ENCODE results near the gene ANKS1A.
"Not testable (repeated sequence)": the region's sequence is repeated elsewhere in the genome, so short reads cannot be mapped to it uniquely, and the experiment has no call there.

Gene ANKS1A

GRCh38 chr6:34884996-34885395 is 4.1 kb upstream of the ANKS1A start:
- DNase-seq = no peak

GRCh38 chr6:34885837-34886236 is 3.2 kb upstream of the ANKS1A start:
- DNase-seq = not testable (repeated sequence)

DNA sequence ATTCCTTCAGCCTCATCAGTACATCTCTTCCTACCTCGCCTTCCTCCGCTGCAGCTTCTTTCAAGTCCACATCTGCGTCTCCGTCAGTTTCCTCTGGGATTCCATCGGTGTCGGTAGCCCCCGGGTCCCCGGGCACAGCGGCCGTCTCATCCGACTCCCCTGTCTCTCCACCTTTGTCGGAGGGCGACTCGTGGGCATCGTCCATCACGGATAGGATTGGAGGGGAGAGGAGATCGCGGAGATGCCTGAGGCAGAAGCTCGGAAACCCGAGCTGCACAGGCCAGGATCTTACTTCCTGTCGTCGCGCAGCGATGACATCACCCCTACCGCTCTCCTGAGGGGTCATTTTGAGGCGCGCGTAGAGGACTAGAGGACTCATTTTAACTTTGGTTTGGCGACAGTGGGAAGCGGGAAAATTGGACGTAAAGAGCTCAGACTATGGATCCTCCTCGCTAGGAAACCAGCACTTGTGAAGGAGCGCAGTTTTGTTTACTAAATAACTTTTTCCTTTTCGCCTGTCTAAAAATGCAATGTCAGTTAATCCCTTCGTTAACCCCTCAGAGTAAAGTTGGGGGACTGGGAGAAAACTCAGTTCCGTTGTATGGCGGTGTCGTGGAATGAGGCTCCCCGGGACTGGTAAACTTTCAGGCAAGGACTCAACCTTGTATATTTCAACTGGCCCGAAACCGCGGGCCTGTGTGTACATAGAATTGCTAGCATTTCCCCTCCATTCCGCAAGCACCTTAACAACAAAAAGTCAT is 1.1 kb upstream of the ANKS1A start, which contains the start of gene TAF11:
TSS of gene TAF11 (minus strand) at position 290 of the 761 bp plus-strand sequence. CDS start at position 205, 85 bp downstream.
- DNase-seq = peak; percentile 89 to 90

DNA sequence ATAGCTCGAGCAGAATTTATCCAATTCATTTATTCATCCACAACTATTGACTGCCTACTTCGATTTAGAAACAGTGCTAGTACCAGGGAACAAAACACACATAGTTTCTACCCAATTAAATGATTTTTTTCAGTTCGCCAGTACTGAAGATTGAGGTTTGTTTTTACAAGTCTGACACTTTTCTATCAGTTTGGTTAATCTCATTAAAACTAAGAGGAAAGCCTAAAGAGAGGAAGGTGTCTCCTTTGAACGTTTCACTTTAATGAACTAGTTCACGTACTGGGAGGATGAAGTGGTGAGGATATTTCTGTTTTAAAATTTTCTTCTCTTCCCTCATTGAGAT is 570 bp upstream of the ANKS1A start:
- DNase-seq = no peak

DNA sequence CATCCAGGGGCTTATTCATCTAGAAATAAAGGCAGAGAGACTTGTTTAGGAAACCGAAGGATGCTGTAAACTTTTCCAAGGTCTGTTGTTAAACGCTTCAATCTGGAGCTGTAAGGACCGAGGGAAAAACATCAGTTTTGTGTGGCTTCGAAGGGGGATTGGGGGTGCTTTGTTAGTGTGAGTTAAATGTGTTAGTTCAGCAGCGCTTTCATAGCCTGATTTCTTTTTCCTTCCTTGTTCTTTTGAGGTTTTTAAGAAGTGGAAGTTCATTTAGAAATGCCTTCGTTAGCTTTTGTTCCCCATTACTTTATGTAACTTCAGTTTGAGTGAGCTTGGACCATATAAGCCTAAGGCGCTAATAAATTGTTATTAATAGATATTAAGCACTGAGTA is 1.5 kb downstream of the ANKS1A start:
- DNase-seq = no peak

DNA sequence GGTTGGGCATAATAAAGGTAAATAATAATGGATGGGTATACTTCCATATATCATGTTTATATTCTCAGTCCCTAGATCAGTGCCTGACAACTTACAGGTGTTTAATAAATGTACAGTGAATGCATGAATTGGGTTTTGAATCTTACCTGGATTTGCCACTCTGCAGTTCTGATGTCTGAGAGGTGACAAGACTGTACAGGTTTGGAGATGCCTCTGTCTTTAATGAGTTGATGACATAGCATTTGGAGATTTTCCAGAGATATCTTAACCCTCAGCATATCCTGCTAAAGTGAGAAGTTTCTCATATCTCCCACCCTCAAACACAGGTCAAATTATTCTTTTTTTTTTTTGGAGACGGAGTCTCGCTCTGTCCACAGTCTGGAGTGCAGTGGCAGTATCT is 2.2 kb downstream of the ANKS1A start:
- DNase-seq = no peak

DNA sequence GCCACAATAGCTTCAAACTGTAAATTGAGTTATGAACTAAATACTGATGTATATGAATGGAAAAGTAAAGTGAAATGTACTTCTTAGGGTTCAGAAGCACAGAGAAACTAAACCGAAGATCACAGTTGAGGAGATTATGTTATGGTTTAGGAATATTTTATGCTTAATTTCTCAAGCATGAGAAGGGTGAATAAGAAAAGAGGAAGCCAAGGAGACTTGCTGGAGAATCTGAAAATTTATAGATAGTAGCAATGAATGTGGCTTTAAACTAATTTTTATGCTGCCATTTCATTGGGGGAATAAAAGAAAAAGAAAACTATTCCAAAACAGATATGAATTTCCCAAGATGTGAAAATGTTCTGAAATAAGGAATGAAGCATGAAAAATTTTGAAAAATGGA is 5.6 kb downstream of the ANKS1A start:
- DNase-seq = no peak

- no peak for DNase-seq
These were observed 8.1 kb downstream of the ANKS1A start for GRCh38 chr6:34897130-34897529.

DNA sequence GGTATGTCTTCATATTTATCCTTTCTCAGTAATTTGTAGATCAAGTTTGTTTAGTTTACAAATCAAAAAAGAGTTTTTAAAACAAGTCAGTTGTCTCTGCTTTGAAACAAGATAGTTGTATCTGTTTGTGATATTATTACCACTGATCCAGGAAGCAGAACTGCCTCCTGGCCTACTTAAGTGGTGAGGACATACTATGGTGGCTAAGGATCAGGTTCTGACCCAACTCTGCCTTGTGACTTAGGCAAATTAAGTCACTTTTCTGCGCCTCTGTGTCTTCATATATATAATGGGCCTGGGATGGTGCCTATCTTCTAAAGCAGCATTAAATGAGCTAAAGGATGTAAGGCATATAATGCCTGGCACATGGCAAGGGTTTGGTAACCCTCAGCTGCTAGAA is 8.7 kb downstream of the ANKS1A start:
- DNase-seq = no peak

DNA sequence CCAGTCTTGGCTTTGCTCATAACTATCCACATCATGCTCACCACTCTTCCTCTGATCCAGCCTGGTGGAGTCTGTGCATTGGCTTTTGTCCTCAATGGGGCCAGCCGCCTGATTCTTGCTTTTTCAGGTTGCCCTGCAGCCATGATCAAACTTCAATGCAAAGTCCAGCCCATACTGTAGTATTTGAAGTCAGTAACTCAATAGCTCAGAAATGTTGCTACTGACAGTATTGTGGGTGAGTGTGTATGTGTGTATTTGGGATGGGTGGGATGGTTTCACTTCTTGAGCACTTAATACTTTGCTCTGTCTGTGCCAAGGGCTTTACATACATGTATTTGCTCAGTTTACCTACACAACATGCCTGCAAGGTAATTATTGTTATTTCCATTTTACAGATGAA is 10.7 kb downstream of the ANKS1A start:
- DNase-seq = not testable (repeated sequence)

DNA sequence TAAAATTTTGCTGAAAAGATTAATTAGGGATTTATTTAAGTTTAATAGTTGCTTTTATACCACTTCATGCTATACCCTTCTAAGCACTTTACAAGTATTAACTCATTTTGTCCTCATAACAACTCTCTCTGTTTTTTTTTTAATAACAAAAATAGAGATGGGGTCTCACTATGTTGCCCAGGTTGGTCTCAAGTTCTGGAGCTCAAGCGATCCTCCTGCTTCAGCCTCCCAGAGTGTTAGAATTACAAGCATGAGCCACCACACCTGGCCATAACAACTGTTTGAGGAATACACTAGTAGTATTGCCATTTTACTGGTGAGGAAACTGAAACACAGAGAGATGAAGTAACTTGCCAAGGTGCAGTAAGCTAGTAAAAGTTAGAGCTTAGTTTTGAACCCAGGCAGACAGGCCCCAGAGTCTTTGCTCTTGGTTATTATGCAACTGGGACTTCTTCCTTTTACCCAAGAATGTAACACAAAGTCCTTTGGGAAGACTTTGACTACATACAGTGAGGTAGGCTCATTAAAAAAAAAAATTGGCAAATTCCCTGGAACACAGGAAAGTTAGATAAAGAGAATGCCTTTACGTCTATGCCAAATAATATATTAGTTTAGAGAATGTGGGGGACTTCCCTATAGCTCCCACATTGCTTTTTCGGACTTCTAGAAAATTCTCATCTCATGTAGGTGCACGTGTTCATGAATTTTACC is 11.4 kb downstream of the ANKS1A start:
- DNase-seq = no peak

DNA sequence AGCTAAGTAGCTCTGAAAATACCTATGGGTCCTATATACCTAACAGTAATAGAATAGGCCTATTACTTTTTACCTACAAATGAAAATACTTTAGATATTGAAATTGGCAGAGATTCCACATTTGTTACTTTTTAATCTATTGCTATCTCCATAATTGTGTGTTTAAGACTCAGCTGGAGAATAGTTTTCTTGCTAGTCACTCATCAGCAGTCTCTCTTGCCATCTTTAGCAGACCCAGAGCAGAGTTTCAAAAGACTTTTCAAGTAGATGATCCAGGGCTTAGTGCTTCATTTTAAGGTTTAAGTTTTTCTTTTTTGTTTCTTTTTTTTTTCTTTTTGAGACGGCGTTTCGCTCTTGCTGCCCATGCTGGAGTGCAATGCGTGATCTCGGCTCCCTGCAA is 12.9 kb downstream of the ANKS1A start:
- no peak for DNase-seq

GRCh38 chr6:34904990-34905613 is 16.0 kb downstream of the ANKS1A start:
- DNase-seq = no peak

GRCh38 chr6:34906826-34907225 is 17.8 kb downstream of the ANKS1A start:
- DNase-seq = no peak

DNA sequence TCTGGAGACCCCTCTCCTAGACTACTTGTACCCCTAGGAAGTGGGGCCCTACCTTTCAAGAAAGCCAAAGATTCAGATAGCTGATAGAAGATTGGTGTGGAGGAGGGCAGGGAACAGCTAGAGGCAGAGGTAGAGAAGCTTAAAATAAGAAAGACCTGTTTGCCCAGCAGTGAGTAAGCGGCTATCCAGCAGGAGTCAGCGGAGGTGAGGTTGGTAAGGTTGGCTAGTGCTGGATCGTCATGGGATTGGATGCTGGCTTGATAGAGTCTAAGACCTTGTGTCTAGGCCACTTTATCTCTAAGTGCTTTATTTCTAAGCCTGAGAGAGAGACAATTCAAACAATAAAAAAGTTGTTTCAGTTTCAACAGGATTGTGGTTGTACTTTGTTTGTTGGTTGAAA is 19.1 kb downstream of the ANKS1A start:
- no peak for DNase-seq

DNA sequence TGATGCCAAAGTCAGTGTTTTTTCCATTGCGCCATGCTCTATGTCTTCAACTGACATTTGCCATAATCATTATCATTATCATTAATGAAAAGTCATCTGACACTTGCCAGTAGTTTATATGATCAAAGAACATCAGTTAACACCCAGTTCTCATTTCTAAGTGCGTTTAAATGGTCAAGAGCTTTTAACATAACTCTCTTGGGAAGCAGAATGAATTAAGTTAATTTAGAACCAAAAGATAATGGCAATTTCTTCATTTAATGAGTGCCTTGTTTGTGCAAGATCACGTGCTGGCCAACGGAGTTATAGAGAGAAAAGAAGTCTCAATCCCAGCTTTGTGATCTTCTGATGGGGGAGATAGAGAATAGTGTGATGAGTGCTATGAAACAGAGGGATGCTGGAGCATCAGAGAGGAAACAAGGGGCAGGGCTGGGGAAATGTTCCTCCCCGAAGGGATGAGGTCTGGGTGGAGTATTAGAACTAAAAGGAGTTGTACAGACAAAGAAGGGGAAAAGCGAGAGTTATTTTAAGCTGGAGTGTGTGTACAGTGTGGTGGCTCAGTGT is 20.3 kb downstream of the ANKS1A start:
- no peak for DNase-seq

DNA sequence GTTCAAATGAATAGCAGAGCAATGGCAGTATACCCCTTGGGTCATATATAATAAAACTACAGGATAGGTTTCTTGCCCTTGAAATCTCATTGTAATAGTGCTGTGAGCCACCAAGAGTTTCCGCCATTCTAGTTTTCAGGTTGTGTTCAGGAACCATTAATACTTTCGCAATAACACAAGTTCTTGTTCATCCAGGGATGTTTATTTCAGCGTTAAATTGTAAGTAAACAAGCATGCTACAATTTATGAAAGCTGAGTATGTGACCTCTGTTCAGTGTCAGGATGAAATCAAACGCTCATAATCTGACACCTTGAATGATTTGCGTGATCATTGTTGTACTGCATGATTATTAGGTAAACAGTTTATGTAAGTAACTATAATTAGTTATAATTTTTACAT is 22.8 kb downstream of the ANKS1A start:
- no peak for DNase-seq

GRCh38 chr6:34912715-34913464 is 23.8 kb downstream of the ANKS1A start:
- peak; percentile 2 to 43 for DNase-seq

DNA sequence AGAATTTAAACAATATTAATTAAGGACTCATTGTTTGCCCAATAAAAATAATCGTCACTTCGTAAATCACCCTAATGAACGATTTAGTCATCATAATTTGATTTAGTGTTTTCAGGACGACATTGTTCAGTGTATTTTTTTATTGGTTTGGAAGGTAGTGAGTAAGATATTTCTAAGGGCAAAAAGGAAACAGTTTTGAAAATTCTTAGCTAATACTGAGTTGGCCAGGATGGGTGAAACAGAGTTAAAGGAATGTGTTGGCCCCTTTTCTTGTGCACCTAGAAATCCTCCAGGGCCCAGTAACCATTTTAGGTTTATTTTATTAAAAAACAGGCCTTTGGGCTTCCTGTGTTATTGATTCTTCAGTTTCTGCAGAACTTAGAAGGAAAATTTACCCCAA is 25.3 kb downstream of the ANKS1A start:
- no peak for DNase-seq

DNA sequence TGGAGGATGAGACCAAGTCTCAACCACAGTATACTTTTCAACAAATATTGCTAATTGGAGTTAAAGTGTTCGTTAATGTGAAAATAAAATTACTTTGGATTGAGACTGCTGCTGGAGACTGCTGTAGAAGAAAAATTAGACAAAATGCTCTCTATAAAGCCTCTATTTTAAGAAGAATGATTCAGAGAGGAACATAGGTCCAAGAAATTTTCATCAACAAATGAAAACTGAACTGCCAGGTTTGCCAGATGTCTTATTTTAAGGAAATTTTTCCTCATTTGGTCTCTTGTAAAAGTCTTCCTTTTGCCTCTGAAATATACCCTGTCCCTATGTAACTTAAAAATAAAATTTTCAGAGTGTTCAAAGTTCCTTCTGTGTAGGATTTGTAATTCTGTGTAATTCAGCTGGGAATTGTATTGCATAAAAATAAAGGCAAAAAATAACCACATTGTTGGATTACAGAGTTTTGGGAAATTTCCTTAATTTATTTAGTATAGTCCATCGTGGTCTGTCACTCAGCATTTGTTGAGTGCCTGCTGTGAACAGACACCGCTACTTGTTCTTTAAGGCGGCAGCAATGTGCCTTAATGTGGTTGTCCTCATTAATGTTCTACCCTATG is 27.4 kb downstream of the ANKS1A start:
- no peak for DNase-seq

DNA sequence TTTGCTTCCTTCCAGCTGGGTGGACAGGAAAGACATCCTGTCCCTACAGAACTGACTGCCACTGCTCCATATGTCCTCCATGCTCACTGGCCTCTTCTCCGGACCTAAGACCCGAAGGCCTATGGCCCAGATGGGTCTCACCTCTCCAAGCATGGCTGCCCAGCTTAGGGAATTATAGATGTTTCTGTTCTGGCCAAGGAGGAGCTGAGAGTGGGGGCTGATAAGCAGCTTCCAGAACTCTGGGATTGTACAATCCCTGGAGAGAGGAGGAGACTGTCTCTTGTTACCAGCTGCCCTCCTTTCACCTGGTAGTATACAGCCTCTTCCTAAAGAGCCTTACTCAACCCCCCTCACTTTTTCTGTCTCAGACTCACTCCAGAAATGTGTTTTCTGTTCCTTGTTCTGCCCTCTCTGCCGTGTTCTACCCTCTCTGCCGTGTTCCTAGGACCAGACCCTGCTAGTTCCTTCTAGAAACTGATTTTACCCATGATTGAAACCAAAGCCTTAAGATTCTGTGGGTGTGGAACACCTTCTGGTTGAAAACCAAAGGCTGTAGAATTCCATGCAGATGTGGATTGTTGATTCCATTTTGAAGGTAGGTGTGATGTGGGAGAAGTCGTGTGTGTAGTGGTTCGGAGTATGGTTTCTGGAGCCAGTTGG is 28.7 kb downstream of the ANKS1A start:
- DNase-seq = no peak

DNA sequence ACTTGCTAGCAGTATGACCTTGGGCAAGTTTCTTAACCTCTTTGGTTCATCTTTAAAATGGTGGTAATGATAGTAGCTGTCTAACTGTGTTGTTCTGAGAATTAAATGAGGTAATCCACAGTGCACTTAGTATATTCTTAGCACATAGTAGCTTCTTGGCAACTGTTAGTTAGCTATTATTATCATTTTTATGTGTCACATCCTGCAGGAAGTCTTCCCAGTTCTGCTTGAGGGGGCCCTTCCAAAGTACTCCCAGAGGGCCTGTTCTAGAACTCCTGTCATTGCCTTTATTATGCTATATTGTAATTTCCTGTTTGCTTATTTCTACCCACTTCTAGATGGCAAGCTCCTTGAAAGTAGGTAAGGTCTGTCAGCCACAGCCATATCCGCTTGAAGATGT is 30.6 kb downstream of the ANKS1A start:
- DNase-seq = no peak
